Fibroblast of the aortic adventitia (primary cell): ENCODE results near the gene RNF223. TPM values are rescaled to one million over a fixed set of nuclear protein-coding genes. Genes with fewer than 3 reads are reported as not detected.

Experiments
- DNase-seq: peaks from one replicate; pipeline ENCODE4 v3.0.0-alpha.2; 2010; ENCODE audit warnings: low read depth
- H3K4me3 ChIP-seq: 2 replicates; pipeline ENCODE4 v1.5.1; 2011; ENCODE audit warnings: low read depth, mild to moderate bottlenecking, control low read depth, low read length, moderate library complexity
- total RNA-seq: library from RNA; depleted of rRNA; stranded (reverse); fragments of >200 nt; gene quantifications from 2 replicates; pipeline ENCODE4 v1.2.3, GENCODE V29; 2012; ENCODE audit warnings: low replicate concordance
- TF ChIP-seq, protein P1 (sequence below): IDR thresholded peaks from 2 replicates; pipeline ENCODE4 v1.5.1; 2011; ENCODE audit warnings: mild to moderate bottlenecking, low read length, control low read depth, inconsistent platforms; ENCODE audit not compliant: insufficient read depth

RNF223 gene
- total RNA-seq, 1 donor: not detected

DNA sequence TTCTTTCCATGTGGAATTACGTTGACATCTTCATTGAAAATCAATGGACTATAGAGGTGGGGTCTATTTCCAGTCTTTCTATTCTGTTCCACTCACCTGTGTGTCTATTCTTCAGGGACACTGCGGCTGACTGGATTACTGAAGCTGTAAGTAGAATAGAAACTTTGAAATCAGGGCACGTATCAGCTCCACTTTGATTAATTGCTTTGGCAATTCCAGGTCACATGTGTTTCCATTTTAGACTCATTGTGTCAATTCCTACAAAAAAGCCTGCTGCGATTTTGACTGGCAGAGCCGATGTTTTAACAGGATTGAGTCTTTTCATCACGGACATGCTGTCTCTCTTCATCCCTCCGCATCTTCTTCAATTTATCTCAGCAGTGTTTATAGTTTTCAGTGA is 20.9 kb upstream of the RNF223 start:
- no peak overlapping the region for H3K4me3 ChIP-seq
- DNase-seq: no peak
- TF ChIP-seq, protein P1, sequence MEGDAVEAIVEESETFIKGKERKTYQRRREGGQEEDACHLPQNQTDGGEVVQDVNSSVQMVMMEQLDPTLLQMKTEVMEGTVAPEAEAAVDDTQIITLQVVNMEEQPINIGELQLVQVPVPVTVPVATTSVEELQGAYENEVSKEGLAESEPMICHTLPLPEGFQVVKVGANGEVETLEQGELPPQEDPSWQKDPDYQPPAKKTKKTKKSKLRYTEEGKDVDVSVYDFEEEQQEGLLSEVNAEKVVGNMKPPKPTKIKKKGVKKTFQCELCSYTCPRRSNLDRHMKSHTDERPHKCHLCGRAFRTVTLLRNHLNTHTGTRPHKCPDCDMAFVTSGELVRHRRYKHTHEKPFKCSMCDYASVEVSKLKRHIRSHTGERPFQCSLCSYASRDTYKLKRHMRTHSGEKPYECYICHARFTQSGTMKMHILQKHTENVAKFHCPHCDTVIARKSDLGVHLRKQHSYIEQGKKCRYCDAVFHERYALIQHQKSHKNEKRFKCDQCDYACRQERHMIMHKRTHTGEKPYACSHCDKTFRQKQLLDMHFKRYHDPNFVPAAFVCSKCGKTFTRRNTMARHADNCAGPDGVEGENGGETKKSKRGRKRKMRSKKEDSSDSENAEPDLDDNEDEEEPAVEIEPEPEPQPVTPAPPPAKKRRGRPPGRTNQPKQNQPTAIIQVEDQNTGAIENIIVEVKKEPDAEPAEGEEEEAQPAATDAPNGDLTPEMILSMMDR: no peak

DNA sequence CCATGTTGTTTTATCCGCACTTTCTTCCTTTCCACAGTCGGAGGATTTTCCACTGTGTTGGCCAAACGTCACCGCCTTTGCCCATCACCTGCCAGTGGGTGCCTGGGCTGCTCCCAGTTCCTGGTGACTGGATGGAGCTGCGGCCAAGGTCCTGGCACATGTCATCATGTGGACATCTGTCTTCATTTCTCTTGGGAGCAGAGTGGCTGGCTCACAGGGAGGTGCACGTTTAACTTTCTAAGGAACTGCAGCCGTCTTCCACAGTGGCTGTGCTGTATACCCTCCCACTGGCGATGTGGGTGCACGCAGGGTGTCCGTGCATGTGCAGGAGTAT is 19.5 kb upstream of the RNF223 start:
- no peak for DNase-seq
- no peak overlapping the region for H3K4me3 ChIP-seq
- TF ChIP-seq, protein P1: no peak

DNA sequence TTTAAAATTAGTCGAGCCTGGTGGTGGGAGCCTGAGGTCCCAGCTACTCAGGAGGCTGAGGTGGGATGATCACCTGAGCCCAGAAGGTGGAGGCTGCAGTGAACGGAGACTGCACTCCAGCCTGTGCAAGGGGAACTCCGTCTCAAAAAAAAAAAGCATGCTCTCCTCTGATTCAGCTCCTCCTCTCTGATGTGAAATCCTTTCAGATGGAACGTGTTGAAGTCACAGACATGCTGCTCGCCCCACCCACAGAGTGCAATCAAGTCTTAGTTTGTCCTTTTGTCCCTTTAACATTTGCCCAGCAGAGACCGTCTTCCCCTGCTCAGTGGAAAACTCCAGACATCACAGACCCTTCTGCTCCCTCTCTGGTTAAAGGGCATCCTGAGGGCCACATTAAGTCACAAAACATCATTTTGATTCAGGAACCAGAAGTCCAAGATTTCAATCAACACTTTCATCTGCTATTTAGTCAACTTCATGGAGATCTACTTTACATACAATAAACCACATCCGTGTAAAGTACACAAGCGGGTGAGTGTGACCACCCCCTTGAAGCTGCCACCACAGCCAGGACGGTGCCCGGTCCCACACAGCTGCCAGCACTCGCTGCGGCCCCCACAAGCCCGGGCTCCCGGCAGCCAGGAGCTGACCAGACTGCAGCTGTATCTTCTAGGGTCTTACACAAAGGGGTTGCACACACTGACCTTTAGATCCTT is 18.9 kb upstream of the RNF223 start:
- no peak for DNase-seq
- H3K4me3 ChIP-seq: no peak overlapping the region
- TF ChIP-seq, protein P1: no peak

DNA sequence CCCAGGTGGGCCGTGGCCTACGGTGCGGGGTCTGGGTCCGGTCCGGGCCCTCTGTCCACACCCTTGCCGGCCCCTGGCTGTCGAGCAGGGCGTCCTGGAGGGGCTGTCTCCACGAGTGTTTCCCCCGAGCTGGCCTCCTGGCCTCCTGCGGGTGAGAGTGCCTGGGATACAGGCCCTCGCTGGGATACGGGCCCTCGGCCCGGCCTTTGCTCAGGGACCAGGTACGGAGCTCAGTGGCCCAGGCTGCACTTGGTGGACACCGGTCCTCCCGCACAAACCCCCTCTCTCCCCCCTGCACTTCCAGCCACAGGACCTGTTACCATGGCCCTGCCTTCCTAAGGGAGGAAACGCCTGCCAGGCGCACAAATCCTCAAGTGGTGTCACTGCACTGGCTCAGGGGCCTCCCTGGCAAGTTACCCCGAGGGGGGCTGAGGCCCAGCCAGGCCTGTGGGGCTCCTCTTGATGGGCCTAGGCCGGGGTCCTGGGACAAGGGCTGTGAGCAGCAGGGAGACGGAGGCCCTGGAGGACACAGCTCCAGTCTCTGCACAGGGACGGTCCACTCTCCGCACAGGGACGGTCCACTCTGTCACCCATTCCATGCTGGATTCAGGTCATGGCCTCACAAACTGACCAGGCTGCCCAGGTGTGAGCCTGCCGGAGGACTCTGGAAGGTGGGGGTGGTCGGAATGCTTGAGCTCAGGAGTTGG is 18.2 kb upstream of the RNF223 start:
- DNase-seq: no peak
- TF ChIP-seq, protein P1: no peak
- no peak overlapping the region for H3K4me3 ChIP-seq

DNA sequence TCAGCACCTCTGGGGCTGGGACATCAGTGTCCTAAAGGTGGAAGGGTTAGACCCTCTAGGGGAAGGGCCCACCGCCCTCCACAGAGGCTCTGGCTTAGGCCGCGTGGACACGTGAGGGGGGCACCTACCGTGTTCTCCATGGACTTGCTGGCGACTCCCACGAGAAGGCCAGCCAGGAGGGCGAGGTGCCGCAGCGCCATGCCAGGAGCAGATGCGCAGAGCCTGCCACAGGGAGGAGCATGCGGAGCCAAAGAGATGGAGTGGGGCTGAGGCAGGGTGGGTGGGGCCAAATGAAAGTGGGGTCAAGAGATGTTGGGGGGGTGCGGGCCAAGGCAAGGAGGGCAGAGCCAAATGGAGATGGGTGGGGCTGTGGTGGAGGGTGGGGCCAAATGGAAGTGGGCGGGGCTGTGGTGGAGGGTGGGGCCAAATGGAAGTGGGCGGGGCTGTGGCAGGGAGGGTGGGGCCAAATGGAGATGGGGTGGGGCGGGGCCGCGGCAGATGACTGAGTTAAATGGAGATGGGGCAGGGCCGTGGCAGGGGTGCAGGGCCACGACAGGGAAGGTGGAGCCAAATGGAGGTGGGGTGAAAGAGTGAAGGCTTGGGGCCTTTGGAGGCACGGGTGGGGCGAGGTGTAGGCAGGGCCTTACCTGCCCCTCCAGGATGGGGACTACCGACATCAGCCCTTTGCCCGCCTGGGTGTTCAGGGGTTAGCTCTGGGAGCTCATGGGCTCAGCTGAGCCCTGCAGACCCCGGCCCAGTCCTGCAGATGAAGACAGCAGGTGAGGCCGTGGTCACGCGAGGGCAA is 17.4 kb upstream of the RNF223 start:
- DNase-seq: no peak
- no peak overlapping the region for H3K4me3 ChIP-seq
- TF ChIP-seq, protein P1: no peak

DNA sequence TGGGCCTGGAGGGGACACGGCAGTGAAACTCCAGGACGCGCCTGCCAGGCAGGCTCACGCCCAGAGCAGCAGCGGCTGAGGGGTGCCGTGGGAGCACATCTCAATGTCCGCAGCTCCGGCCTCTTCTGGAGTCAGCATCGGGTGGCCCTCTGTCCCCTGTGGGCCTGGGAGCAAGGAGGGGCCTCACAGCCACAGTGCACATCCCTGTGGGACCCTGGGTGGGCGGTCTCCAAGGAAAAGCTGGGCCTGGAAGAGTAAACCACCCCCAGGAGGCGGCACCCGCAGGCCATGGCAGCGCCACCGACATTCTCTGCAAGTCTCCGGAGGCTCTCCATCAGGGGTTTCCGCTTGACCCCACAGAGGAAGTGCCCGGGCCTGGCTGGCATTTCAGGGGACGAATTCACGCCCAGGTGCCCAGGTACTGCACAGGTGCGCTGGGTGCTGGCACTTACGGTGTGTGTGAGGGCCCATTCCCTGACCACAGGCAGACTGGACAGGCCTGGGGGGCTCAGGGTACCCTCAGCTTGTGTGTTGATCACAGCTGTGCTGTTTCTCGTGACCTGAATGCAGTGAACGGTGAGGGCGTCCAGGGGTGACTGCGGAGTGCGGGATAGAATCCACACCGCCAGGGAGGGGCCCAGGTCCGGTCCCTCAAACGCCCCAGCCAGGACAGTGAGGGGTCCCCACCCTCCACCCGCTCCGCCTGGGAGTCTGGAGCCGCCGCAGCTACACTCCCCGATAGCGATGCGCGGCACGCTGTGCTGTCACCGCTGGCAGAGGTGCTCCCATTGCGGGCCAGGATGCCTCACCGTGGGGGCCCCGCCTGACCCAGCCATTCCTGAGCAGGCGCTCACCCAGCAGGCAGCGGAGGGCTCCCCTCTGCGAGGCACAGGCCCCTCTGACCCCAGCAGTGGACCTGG is 16.6 kb upstream of the RNF223 start:
- H3K4me3 ChIP-seq: no peak overlapping the region
- TF ChIP-seq, protein P1: no peak
- DNase-seq: no peak
